Measurements from ENCODE around the gene CYP27A1.

Gene CYP27A1

DNA sequence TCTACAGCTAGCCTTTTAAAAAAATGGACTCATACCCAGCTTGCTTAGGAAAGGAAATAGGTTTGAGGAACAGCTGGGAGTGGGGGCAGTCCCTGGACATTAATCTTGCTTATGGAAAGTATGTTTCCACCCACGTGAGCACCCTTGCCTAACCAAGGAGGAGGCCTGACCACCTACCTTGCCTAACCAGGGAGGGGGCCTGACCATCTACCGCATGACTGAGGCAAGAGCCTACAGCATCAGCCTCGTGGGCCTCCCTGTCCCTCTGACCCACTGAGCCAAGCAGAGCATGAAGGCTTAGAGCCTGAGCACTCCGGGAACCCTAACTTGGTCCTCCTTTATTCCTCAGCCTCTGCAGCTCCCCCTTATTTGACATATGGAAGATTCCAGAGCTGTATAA is 29.4 kb downstream of the CYP27A1 start:
- no peak for DNase-seq (ENCODE audit: low read depth in 2 of 2)

DNA sequence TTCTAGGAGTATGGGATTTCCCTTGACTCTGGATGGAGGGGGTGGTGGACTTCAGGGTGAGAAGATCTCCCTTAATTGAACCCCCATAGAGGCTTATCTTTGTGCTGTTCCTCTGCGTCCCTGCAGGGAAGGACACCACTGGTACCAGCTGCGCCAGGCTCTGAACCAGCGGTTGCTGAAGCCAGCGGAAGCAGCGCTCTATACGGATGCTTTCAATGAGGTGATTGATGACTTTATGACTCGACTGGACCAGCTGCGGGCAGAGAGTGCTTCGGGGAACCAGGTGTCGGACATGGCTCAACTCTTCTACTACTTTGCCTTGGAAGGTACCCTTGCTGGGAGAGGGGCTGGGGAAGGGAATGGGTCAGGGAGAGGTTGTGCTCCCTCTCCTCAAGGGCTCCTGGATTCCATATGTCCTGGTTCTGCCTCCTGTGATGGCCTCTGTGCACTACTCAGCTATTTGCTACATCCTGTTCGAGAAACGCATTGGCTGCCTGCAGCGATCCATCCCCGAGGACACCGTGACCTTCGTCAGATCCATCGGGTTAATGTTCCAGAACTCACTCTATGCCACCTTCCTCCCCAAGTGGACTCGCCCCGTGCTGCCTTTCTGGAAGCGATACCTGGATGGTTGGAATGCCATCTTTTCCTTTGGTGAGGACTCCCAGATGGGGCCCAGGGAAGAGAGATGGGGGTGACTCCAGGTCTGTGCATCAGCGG is 30.3 kb downstream of the CYP27A1 start:
- DNase-seq (ENCODE audit: low read depth in 2 of 2), result no peak

DNA sequence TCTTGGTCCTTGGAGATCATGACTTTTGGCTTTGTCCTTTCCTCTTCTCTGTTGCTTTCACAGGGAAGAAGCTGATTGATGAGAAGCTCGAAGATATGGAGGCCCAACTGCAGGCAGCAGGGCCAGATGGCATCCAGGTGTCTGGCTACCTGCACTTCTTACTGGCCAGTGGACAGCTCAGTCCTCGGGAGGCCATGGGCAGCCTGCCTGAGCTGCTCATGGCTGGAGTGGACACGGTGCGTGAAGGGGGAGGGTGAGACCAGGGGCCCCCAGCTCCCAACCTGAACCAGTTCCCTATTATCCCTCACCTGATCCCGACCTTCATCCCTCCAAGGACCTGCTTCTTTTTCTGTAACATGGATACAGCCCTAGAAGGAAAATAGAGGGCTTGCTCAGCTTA is 30.9 kb downstream of the CYP27A1 start:
- no peak for DNase-seq (ENCODE audit: low read depth in 2 of 2)

DNA sequence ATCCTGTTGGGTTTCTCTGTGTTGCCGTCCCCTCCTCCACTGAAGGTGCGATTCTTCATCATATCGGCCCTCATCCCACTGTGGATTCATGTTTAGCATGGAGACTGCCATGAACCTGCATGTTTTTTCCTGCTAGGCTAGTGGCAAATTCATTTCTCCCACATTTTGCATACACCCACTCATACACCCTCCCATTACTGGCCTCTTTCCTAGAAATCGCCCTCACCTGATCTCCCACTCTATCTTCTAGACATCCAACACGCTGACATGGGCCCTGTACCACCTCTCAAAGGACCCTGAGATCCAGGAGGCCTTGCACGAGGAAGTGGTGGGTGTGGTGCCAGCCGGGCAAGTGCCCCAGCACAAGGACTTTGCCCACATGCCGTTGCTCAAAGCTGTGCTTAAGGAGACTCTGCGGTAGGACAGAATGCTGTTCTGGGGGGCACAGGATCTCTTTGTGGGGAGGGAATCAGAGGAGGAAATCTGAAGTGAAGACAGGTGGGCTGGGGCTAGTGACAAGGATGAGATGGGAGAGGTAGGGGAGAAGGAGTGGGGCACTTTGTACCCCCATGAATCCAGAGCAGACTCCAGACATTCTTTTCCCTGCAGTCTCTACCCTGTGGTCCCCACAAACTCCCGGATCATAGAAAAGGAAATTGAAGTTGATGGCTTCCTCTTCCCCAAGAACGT is 32.0 kb downstream of the CYP27A1 start:
- DNase-seq (ENCODE audit: low read depth in 2 of 2), result no peak

GRCh38 chr2:218814540-218815243 is 32.7 kb downstream of the CYP27A1 start:
- no peak for DNase-seq (ENCODE audit: low read depth in 2 of 2)

- no peak for DNase-seq (ENCODE audit: low read depth in 2 of 2)
Measured at GRCh38 chr2:218815244-218815637, 33.3 kb downstream of the CYP27A1 start.

- DNase-seq (ENCODE audit: low read depth in 2 of 2), result no peak
Measured at GRCh38 chr2:218815649-218816048, 33.7 kb downstream of the CYP27A1 start.

- DNase-seq (ENCODE audit: low read depth in 2 of 2), result no peak
Measured at GRCh38 chr2:218816561-218817011, 34.6 kb downstream of the CYP27A1 start.

DNA sequence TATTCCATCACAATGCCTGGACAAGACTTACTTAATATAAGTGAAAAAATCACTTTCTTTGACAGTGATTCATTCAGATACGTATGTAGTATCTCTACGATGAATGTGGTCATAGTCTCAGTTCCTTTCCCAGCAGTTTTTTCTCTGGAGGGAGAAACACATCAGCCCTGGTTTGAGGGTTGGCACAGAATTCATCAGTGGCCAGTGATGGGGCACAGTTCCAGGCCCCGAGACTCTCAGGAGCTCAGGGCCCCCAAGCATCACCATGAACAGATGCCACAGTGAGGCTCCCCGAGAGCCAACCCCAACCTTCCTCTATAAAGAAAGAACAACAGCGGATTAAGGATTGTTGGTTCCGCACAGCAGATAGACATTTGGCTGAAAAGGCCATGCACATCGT is 37.1 kb downstream of the CYP27A1 start:
- no peak for DNase-seq (ENCODE audit: low read depth in 2 of 2)

- no peak for DNase-seq (ENCODE audit: low read depth in 2 of 2)
Measured at GRCh38 chr2:218820746-218821369, 38.9 kb downstream of the CYP27A1 start.

DNA sequence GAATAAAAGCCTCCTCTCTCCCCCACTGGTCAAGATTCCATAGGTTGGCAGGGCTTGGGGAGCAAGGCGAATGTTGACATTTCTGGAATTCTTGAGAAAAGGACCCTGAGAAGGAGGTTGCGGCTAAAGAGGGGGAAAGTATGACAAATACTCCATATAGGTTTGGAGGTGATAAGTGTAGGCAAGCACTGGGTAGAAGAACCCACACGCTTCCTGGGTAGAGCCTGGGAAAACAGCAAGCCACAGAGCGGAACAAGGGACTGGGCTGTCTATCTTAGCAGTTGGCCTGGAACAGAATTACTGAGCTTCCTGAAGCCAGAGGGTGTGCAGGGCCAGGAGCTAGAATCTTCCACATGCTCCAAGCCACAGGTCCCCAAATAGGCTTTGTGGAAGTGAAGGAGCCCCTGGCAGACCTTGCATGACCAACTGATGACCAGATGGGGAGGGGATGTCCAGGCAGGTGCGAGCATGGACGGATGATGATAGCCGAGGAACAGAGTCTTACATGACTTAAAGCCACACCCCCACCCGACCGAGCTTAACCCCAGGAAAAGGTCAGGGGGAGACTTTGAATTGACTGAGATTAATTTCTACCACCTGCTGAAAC is 39.8 kb downstream of the CYP27A1 start:
- DNase-seq (ENCODE audit: low read depth in 2 of 2), result no peak

GRCh38 chr2:218822622-218823021 is 40.7 kb downstream of the CYP27A1 start:
- no peak for DNase-seq (ENCODE audit: low read depth in 2 of 2)

GRCh38 chr2:218823196-218823855 is 41.4 kb downstream of the CYP27A1 start:
- no peak for DNase-seq (ENCODE audit: low read depth in 2 of 2)

- DNase-seq (ENCODE audit: low read depth in 2 of 2), result no peak
Measured at GRCh38 chr2:218824004-218824403, 42.1 kb downstream of the CYP27A1 start.

DNA sequence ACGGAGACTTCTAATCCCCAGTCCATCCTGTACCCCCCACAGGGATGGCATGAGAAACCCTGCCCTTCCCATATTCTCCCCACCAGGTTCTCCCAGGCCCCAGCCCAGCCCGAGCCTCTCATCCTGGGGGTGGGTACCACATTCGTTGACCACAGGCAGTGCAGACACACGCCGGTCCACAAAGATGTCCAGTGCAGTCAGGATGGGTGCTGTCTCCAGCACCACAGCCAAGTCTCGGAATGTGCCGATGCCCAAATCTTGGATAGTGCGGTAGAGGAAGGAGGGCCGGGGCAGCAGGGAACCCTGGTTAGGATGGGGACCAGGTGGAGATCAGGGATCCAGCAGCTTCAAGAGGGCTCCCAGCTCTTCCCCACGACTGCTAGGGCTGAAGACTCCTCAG is 44.8 kb downstream of the CYP27A1 start:
- DNase-seq (ENCODE audit: low read depth in 2 of 2), result no peak

GRCh38 chr2:218827701-218828476 is 45.9 kb downstream of the CYP27A1 start:
- no peak for DNase-seq (ENCODE audit: low read depth in 2 of 2)

- no peak for DNase-seq (ENCODE audit: low read depth in 2 of 2)
Measured at GRCh38 chr2:218828477-218828778, 46.5 kb downstream of the CYP27A1 start.

- no peak for DNase-seq (ENCODE audit: low read depth in 2 of 2)
Measured at GRCh38 chr2:218829868-218830451, 48.0 kb downstream of the CYP27A1 start.

DNA sequence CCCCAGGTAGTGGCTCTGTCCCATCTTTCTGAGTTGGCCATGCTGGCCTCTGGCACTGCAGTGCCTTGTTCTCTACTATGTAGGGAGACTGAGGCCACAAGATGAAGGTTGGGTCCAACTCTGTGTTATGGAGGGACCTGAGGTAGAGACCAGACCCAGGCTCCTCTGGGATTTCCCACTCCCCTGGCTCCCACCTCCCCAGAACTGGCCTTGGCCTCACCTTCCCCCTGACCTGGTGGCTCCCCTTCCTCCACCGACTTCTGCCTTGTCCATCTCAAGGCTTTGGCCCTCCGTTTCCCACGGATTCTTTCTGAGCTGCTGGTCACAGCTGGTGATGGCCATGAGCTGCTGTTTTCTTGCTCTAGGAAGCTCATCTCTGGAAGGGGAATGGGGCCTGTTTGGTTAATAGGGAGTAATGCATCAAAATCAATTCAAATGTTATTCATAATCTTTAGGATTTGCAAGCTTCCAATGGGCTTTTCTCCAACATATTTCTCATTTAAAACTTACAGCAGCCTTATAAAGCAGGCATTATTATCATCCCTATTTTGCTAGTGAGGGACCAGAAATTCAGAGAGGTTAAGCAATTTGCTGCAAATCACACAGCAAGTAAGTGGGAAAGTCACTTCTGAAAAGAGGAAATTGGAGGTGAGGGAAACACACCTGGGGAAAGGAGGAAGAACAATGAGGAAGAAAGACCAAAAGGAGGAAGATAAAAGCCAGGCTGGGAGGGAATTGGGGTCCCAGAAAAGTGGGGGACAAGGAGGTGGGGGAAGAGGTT is 48.8 kb downstream of the CYP27A1 start:
- no peak for DNase-seq (ENCODE audit: low read depth in 2 of 2)
